Activated gamma-delta T cell treated with anti-CD3 and anti-CD28 coated beads, Interleukin-2, amount 50 U/mL, for 16 hours (primary cell): ENCODE results near the gene LRP1B.

Experiments used
- DNase-seq: peaks from one replicate; pipeline ENCODE4 v3.0.0-alpha.2; 2020; ENCODE audit warnings: low read depth

The LRP1B gene

GRCh38 chr2:141957827-141958450 lies 172.9 kb downstream of the LRP1B start:
- no peak for DNase-seq

GRCh38 chr2:141957321-141957720 lies 173.5 kb downstream of the LRP1B start:
- no peak for DNase-seq

- DNase-seq, result no peak
Measured at GRCh38 chr2:141947396-141948114, 183.3 kb downstream of the LRP1B start.

GRCh38 chr2:141946016-141946415 lies 184.8 kb downstream of the LRP1B start:
- DNase-seq, result no peak

- no peak for DNase-seq
Measured at GRCh38 chr2:141943918-141944317, 186.9 kb downstream of the LRP1B start.

- DNase-seq, result no peak
Measured at GRCh38 chr2:141942006-141942789, 188.6 kb downstream of the LRP1B start.

- DNase-seq, result no peak
Measured at GRCh38 chr2:141941210-141941714, 189.6 kb downstream of the LRP1B start.

GRCh38 chr2:141940709-141941108 lies 190.1 kb downstream of the LRP1B start:
- DNase-seq, result no peak

- DNase-seq, result no peak
Measured at GRCh38 chr2:141933226-141933625, 197.6 kb downstream of the LRP1B start.

GRCh38 chr2:141932261-141932660 lies 198.6 kb downstream of the LRP1B start:
- DNase-seq, result no peak

- DNase-seq, result no peak
Measured at GRCh38 chr2:141931797-141932196, 199.0 kb downstream of the LRP1B start.

- no peak for DNase-seq
Measured at GRCh38 chr2:141930803-141931202, 200.0 kb downstream of the LRP1B start.

- no peak for DNase-seq
Measured at GRCh38 chr2:141929331-141930252, 201.2 kb downstream of the LRP1B start.

GRCh38 chr2:141928476-141928875 lies 202.3 kb downstream of the LRP1B start:
- no peak for DNase-seq

GRCh38 chr2:141927536-141927935 lies 203.3 kb downstream of the LRP1B start:
- DNase-seq, result no peak

- no peak for DNase-seq
Measured at GRCh38 chr2:141925511-141925910, 205.3 kb downstream of the LRP1B start.

- no peak for DNase-seq
Measured at GRCh38 chr2:141923657-141924056, 207.2 kb downstream of the LRP1B start.

- DNase-seq, result no peak
Measured at GRCh38 chr2:141911485-141912066, 219.2 kb downstream of the LRP1B start.

- DNase-seq, result no peak
Measured at GRCh38 chr2:141906678-141907077, 224.1 kb downstream of the LRP1B start.

GRCh38 chr2:141900826-141901225 lies 230.0 kb downstream of the LRP1B start:
- DNase-seq, result no peak

GRCh38 chr2:141899740-141900139 lies 231.1 kb downstream of the LRP1B start:
- no peak for DNase-seq
